Stimulated activated CD4-positive, alpha-beta T cell treated with anti-CD3 and anti-CD28 coated beads, Interleukin-15, amount 100 ng/mL, for 1 hour (primary cell): ENCODE results near the gene SLC35A2.

Experiments used
- DNase-seq, 2 donors: peaks; one replicate each; pipeline ENCODE4 v3.0.0-alpha.2; 2020; ENCODE audit warnings: low read depth in 1 of 2, low spot score in 1 of 2

Gene SLC35A2

DNA sequence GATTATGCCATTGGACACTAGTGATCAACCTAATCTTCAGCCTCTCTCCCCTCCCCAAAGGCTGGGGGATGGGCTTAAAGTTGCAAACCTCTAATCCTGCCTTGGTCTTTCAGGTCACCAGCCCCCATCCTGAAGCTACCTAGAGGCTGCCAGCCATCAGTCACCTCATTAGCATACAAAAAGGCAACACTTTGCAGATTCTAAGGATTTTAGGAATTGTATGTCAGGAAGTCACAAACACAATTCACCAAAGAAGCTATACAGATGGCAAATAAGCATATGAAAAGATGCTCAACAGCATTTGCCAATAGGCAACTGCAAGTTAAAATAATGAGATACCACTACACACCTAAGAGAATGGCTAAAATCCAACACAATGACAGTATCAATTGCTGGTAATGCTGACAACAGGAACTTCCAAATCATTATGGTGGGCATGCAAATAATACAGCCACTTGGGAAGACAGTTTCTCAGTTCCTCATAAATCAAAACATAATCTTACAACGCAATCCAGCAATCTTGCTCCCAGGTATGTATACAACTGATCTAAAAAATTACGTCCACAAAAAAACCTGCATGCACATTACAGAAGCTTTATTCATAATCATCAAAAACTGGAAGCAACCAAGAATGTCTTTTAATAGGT is 16.4 kb upstream of the SLC35A2 start:
- DNase-seq = no peak

DNA sequence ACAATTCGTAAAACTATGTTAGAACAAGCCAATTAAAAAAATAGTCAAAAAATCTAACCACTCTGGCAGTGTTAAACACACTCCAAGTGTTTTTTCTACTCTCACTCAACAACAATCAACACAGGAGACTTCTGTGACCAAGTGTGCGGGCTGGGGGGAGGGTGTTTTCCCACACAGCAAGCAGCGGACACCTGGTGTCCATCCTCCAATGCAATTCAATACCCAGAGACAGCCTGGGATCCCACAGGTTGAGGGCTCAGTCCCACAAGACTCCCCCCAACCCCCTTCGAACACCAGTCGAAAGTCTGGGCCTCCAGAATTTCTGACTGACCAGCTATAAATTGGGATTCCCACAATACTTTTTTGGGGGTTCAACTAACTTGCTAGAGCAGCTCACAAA is 15.7 kb upstream of the SLC35A2 start:
- DNase-seq = no peak

DNA sequence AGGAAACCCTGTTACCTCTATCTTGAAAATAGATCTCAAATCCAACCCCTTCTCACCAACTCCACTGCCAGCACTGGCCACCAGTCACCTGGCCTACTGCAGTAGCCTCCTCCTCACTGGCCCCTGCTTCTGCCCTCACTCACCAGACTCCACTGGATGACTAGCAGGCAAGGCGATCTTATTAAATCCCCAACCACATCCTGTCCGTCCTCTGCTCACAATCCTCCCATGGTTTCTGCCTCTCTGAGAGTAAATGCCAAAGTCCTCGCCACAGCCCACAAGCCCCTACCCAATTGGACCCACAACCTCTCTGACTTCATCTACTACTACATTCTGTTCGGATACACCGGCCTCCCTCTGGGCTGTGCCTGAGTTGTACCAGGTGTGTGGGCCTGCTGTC is 12.8 kb upstream of the SLC35A2 start:
- DNase-seq = no peak

DNA sequence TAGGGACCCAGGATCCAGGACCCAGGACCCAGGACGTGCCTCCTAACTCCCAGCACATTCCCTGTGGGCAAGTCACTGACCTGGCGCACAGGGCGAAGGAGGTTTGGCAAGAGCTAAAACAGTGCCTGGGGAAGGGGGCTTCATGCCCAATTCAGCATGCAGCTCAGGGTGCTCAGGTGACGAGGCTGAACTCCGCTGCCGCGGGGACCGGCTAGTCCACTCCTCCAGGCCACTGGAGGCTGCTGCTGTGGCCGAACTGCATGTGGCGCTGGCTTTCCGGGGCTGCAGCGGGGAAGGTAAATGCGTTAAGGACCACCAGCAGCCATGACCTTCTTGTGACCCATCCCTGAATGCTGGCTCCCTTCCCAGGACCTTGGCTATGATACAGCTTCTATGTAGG is 12.3 kb upstream of the SLC35A2 start:
- no peak for DNase-seq

DNA sequence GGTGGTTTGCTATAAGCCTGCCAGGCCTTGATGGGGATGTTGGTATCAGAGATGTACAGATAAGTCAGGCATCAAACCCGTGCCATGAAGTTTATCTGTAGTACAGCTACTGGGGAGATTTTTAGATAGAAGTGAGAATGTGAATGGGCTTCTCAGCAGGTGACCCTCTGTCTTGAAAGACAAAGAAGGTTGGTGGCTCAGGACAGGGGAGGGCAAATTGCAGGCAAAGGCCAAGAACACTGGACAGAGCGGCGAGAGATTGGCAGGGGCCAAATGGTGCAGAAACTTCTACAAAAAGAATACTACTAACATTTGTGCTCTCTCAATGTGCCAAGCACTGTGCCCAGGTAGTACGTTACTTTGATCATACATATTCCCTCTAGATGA is 9.3 kb upstream of the SLC35A2 start:
- DNase-seq = no peak

- DNase-seq = no peak
Observed at GRCh38 chrX:48919947-48920717, 8.7 kb upstream of the SLC35A2 start.

DNA sequence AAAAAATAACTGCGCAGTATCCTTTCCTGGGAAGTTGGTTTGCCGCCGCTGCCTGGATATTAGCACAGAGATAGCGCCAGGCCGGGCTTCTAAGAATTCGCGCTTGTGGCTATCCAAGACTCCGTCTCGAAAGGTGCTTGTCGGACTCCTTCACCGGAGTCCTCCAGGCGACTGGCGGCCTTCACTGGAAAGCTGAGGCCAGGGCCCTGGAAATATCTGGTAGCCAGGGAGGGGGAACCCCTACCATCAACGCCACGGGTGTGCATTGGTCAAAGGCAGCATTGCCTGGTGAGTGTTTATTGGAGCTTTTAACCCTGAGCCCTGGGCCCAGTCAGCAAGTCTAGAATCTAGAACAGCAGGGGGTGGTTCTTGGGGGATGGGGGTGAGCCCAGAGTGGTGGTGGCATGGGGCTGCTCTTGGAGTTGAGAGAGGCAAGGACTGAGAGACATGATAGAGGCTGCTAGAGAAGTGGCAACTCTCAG is 8.0 kb upstream of the SLC35A2 start:
- DNase-seq = no peak

GRCh38 chrX:48918643-48919340 is 7.3 kb upstream of the SLC35A2 start, which contains the start of gene PIM2:
Gene PIM2, minus strand, starts transcription at chrX:48919024. Its CDS starts 190 bp downstream, at chrX:48918834.
- peak; percentile 79 to 83 for DNase-seq

- no peak for DNase-seq
Observed at GRCh38 chrX:48918301-48918642, 6.8 kb upstream of the SLC35A2 start.

DNA sequence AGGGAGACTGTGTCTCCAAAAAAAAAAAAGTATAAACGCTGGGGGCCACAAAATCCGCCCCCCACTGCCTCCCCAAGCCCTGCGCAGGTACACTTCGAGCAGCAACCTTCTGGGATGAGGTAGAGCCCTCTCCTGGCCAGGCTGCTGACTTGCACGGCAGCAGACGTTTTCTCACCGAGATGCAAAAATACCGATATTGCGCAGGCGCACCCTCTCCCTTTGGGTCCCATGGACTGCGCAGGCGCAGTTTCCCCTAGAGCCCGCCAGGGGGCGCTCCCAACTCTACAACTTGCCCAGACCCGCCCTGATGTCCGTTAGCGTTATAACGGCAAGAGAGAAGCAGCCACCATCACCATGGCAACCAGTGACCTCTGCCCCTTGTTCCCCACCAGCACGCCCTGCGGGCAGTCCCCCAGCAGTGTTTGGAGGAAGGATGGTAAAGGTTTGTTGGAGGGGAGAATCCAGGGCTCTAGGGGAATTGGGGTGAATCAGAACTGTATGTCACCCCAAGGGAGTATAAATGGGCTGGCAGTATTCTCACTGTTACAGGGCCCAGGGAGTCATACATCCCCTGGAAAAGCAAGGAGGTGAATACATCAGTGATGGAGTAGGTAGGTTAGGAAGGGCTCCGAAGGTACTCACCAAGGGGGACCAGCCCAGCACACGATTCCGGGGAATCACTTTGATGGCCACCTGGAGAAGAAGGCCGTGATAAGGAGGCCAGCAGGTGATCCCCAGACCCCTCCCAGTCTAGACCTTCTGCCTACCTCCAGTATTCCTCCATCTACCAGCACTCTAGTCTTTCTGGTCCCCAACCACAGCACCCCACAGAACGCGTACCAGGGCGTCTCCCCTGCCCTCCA is 5.9 kb upstream of the SLC35A2 start:
- peak; percentile 69 to 73 for DNase-seq

DNA sequence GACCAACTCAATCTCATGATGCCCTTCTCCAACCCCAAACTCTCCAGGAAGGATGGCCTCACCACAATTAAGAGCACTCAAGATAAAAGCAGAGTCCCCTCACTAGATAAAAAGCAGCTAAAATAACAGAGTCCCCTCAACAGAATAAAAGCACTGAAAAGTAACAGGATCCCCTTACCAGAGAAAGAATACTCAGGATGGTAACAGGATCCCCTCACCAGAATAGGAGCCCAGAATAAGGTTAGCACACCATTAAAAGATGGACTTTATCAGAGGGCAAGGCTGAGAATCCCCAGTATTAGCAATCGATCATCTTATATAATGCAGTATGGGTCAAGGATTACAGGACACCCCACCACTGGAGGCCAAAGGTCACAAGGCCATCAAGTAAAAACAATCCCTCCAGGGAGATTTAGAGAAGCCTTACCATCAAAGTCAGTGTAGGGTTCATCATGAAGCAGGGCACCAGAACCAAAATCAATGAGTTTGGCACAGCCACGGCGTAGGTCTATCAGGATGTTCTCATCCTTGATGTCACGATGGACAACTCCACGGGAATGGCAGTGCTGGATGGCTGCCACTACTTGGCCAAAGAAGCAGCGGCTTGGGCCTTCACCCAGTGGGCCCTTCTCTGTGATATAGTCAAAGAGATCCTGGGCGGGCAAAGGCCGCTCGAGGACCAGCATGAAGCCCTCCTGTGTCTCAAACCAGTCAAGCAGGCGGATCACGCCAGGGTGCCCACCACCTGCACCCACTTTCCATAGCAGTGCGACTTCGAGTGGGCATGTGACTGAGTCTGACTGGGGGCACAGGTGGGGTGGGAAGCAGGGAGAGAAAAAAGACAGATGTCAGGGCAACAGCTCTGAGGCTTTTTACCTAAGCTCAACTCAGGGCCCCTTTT is 3.4 kb upstream of the SLC35A2 start:
- no peak for DNase-seq

GRCh38 chrX:48913605-48914366 is 2.3 kb upstream of the SLC35A2 start:
- no peak for DNase-seq

- DNase-seq = no peak
Observed at GRCh38 chrX:48910926-48911411, 477 bp downstream of the SLC35A2 start.

DNA sequence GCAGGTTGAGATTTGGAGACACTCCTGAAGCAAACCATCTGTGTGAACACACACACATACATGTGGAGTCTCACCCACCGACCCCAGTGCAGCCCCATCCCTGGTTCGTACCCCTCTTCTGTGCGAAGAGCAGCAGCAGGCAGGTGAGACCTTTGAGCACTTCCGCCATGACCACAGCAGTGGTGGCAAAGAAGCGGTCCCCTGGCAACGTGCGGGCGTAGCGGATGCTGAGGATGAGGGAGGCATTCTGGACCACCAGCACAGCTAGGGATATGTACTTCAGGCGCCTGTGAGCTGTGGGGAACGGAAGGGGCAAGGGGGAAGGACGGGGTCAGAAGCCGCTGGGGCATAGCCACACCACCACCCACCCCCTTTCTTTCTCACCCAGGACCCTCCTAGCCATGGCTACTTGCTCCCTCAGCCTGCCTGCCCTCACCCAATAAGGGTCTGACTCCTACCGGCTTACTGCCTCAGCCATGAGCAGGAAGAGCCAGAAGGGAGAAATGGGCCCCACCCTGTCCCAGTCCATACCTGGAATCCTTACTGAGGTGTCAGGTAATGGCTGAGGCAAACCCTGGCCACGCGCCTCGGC is 1.6 kb downstream of the SLC35A2 start:
- DNase-seq = no peak

- DNase-seq = no peak
Observed at GRCh38 chrX:48908600-48908999, 2.8 kb downstream of the SLC35A2 start.

DNA sequence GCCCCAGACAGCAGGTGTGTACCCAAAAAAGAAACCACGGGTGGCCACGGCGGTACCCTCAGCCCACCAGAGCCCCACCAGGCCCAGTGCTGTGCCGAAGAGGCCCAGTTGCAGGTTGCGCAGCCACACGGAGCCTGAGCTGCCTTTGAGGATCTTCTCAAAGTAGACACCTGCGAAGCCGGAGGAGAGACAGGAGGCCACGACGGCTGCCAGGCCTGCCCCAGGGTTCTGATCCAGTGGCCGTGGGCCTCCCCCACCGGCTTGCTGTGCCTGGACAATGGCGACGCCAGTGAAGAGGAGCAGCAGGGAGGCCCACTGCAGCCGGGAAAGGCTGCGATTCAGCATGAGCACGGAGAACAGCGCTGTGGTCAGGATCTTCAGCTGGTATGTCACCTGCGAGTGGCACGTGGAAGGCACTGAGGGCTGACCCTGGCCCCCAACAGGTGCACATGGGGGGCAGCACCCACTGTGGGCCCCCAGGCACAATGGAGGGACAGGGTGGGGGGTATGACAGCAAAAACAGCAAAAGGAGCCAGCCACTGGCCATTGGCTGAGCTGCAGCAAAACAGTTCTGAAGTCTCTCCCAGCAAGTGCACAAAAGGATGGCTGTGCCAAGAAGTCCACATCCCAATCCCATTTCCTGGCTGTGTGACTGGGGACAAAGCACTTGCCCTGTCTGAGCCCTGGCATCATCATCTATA is 6.2 kb downstream of the SLC35A2 start:
- no peak for DNase-seq

GRCh38 chrX:48904626-48905025 is 6.8 kb downstream of the SLC35A2 start:
- no peak for DNase-seq

- DNase-seq = no peak
Observed at GRCh38 chrX:48904180-48904579, 7.3 kb downstream of the SLC35A2 start.
